ENCODE results near the gene SELENOS.

Gene SELENOS

DNA sequence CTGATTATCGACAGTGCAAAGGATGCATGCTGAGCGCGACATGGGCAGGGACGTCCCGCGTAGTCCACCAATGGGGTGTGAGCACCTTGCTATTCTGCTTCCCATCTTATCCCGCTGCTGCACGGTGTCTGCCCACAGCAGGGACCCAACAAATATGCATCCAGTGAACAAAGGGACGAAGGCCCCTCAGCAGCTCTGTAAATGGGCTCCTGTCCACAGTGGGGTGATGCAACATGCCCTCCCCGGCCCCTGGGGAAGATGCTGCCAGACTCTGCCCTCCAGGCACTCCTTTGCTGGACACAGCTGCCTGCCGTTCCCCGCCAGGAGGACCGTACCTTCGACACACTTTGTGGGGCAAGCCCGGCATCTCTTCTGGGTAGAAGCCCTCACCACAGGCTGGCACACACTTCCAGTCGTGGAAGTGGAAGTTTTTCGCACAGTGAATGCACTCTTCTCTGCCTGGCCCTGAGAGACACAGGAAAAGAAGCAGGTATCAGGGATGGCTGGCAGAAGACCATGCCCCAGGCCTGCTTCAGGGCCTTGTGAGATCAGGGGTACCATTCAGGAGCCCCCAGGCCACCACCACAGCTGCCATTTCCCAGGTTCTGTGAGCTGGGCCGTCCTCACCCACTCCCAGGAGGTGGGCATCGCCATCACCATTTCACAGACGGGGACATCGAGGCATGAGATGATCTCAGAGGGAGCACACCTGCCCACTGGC is 35.9 kb upstream of the SELENOS start:
- TF ChIP-seq, protein P1, sequence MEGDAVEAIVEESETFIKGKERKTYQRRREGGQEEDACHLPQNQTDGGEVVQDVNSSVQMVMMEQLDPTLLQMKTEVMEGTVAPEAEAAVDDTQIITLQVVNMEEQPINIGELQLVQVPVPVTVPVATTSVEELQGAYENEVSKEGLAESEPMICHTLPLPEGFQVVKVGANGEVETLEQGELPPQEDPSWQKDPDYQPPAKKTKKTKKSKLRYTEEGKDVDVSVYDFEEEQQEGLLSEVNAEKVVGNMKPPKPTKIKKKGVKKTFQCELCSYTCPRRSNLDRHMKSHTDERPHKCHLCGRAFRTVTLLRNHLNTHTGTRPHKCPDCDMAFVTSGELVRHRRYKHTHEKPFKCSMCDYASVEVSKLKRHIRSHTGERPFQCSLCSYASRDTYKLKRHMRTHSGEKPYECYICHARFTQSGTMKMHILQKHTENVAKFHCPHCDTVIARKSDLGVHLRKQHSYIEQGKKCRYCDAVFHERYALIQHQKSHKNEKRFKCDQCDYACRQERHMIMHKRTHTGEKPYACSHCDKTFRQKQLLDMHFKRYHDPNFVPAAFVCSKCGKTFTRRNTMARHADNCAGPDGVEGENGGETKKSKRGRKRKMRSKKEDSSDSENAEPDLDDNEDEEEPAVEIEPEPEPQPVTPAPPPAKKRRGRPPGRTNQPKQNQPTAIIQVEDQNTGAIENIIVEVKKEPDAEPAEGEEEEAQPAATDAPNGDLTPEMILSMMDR (IDR thresholded peaks at IDR 0.05), result no peak
- H3K4me3 ChIP-seq, result no peak overlapping the region
- no peak overlapping the region for H3K27ac ChIP-seq
- H3K9me3 ChIP-seq, result no peaks in the 10 kb centered on the region
- no peak for DNase-seq
- intact Hi-C loops (cut with DNase I; ENCODE audit: low total_unique reads), result no loop called here
- no peaks in the 10 kb centered on the region for H3K4me1 ChIP-seq
- H3K36me3 ChIP-seq, result no peaks in the 10 kb centered on the region
- peaks cover 0 to 12% of the 10 kb centered on the region in 2 donors for H3K27me3 ChIP-seq

DNA sequence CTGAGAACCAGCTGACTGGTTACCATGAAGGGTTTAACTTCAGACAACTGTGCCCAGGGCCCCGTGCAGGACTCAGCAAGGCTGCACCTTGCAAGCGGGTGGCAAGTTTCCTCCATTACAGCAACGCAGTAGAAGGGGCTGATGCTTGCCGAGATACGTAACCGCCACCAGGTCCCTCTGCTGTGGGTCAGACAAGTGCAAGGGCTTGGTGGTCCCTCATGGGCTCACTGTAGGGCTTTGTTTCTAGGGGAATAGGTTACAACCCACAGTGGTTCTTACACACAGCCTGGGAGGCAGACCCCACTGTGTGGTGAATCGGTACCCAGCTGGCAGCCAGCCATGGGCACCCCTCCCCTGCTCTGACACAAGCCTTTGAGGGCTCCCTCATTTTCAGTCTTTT is 33.2 kb upstream of the SELENOS start:
- intact Hi-C loops (cut with DNase I; ENCODE audit: low total_unique reads), result no loop called here
- no peak for DNase-seq
- H3K4me3 ChIP-seq, result no peak overlapping the region
- TF ChIP-seq, protein P1 (IDR thresholded peaks at IDR 0.05), result no peak
- H3K9me3 ChIP-seq, result no peaks in the 10 kb centered on the region
- no peak overlapping the region for H3K27ac ChIP-seq
- no peaks in the 10 kb centered on the region for H3K4me1 ChIP-seq
- no peaks in the 10 kb centered on the region for H3K36me3 ChIP-seq
- peaks cover 0 to 23% of the 10 kb centered on the region in 2 donors for H3K27me3 ChIP-seq

DNA sequence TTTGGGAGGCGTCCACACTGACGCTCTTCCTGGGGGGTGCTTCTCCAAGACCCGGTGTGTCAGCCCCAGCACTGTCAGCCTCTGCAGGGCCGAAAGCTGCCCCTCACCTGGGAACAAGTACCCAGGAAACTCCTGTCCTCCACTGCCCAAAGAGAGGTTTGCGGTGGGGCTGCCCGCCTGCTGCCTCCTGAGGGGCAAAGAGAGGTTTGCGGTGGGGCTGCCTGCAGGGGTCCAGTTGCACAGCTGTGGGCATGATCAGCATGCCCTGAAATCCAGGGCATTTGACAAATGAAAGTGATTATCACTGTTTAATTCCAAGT is 32.8 kb upstream of the SELENOS start:
- intact Hi-C loops (cut with DNase I; ENCODE audit: low total_unique reads), result no loop called here
- H3K27me3 ChIP-seq, result peaks cover 0 to 23% of the 10 kb centered on the region in 2 donors
- DNase-seq, result no peak
- no peaks in the 10 kb centered on the region for H3K36me3 ChIP-seq
- TF ChIP-seq, protein P1 (IDR thresholded peaks at IDR 0.05), result no peak
- H3K4me1 ChIP-seq, result no peaks in the 10 kb centered on the region
- no peak overlapping the region for H3K4me3 ChIP-seq
- no peak overlapping the region for H3K27ac ChIP-seq
- H3K9me3 ChIP-seq, result no peaks in the 10 kb centered on the region

DNA sequence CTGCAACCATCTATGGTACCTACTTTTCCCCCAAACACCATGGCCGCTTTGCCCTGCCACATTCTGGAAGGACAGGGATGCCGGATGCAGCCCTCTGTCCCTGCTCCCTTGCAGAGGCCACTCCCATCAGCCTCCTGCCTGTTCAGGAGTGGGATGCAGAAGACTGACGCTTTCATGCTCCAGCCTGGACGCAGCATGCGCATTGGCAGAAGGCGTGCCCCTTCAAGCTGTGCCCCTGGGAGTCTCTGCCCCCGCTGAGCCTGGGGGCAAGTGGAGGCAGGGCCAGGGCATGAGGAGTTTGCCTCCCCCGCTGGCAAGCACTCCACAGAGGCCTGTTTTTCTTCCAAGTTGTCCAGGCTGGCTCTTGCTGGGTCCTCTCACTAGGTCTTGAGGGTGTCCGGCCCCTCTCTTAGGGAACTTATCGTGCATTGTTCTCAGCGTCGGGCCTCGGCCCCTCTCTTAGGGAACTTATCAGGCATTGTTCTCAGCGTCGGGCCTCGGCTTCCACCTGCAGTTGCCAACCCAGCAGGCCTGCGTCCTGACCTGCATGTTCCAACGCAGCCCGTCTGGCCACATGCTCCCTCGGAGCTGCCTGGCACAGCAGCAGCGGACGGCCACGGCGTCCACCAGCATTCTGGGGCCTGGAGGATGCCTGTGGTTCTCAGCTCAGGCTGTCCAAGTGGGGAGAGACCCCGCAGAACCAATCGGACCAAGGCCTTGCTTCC is 32.3 kb upstream of the SELENOS start:
- intact Hi-C loops (cut with DNase I; ENCODE audit: low total_unique reads), result no loop called here

DNA sequence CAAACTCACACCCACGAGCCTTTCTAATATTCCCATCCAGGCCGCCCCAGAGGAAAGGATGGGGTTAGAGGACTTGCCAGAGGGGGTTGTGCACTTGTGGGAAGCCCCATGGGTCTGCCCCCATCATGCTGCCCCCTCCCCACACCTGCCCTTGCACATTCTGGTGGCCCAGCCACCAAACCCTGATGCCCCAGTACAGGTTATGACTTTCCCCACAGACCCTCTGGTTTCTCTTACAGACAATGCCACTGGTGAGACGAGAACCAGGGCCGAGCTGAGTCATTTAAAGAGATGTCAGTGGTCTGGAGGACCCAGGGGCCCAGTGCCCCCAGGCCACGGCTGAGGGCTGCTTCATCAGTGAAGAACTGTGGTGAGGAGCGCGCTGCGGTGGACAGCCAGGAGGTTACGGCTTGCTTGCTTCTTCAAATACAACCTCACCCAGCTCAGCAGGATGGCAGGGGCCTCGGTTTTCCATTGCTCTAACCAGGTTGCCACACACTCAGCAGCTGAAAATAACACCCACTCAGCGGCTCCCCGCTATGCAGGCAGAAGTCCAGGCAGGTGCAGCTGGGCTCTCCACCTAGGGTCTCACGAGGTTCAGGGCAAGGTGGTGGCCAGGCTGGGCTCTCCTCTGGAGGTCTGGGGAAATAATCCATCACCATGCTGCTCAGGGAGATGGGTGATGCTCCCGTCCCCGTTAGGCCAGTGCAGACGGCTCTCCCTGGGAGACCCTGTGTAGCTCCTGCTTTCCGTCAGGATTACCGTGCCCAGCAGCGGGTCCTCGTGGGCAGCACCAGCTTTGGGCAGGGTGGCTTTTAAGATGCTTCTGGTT is 31.5 kb upstream of the SELENOS start:
- TF ChIP-seq, protein P1 (IDR thresholded peaks at IDR 0.05), result no peak
- no peak for DNase-seq
- H3K27me3 ChIP-seq, result peaks cover 0 to 23% of the 10 kb centered on the region in 2 donors
- no peak overlapping the region for H3K4me3 ChIP-seq
- H3K4me1 ChIP-seq, result no peaks in the 10 kb centered on the region
- no peak overlapping the region for H3K27ac ChIP-seq
- H3K36me3 ChIP-seq, result no peaks in the 10 kb centered on the region
- intact Hi-C loops (cut with DNase I; ENCODE audit: low total_unique reads), result no loop called here
- H3K9me3 ChIP-seq, result no peaks in the 10 kb centered on the region

More for the DNA sequence above, 32.3 kb upstream of the SELENOS start:
- Histone ChIP-seq H3K4me3 (no peak overlapping the region), H3K27me3 (peaks cover 0 to 23% of the 10 kb centered on the region in 2 donors), H3K4me1 (no peaks in the 10 kb centered on the region), H3K36me3 (no peaks in the 10 kb centered on the region), H3K27ac (no peak overlapping the region), H3K9me3 (no peaks in the 10 kb centered on the region)
- TF ChIP-seq, protein P1 (IDR thresholded peaks at IDR 0.05), result no peak
- no peak for DNase-seq

Measured in tibial artery (tissue), 4 donors.